ENCODE data around the gene ARHGAP24.
A peak's percentile ranks its signal among the peaks of the same experiment; 100 is the strongest.

Gene ARHGAP24

DNA sequence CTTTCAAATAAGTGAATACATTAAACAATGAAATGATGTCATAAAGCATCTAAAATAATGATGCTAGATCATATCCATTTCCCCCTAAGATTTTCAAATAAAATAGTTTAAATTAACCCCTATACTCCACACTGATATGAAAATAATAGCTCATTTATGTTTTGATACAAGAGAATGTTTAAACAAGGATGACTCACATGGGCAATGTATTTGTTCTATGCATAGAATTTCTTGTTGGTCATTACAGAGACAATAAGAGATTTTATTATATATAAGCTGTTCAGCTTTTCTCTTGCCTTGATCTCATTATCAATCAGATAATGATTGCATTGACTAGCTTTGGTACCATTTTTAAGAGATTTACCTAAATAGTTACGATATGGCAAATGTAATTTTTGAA is 411.7 kb downstream of the ARHGAP24 start:
- Histone ChIP-seq H3K79me2 (ENCODE audit: low read length) (no peaks in the 10 kb centered on the region), H4K20me1 (ENCODE audit: insufficient read depth, low read length) (no peaks in the 10 kb centered on the region), H3K9me2 (replicated peaks; ENCODE audit: insufficient read depth, low read length) (no peaks in the 10 kb centered on the region), H3K4me2 (ENCODE audit: low read depth, low read length) (no peak overlapping the region), H3K4me3 (ENCODE audit: low read length) (no peak overlapping the region), H3F3A (ENCODE audit: insufficient read depth, low read length) (no peaks in the 10 kb centered on the region), H3K9ac (ENCODE audit: low read length) (no peak overlapping the region), H3K9me3 (replicated peaks; ENCODE audit: insufficient read depth, low read length) (no peaks in the 10 kb centered on the region), H2AFZ (ENCODE audit: low read length) (no peak overlapping the region), H3K27me3 (replicated peaks; ENCODE audit: insufficient read depth, low read length) (no peaks in the 10 kb centered on the region), H3K4me1 (ENCODE audit: low read length) (no peaks in the 10 kb centered on the region), H3K27ac (ENCODE audit: low read length) (no peak overlapping the region), H3K36me3 (replicated peaks; ENCODE audit: insufficient read depth, low read length) (no peaks in the 10 kb centered on the region)
- no peak for DNase-seq
- TF ChIP-seq EZH2 (optimal IDR thresholded peaks at IDR 0.05; ENCODE audit: low read depth, low read length) (no peak), EZH2phosphoT487 (IDR thresholded peaks at IDR 0.05; ENCODE audit: low read length) (no peak)
- TF ChIP-seq, protein P1, sequence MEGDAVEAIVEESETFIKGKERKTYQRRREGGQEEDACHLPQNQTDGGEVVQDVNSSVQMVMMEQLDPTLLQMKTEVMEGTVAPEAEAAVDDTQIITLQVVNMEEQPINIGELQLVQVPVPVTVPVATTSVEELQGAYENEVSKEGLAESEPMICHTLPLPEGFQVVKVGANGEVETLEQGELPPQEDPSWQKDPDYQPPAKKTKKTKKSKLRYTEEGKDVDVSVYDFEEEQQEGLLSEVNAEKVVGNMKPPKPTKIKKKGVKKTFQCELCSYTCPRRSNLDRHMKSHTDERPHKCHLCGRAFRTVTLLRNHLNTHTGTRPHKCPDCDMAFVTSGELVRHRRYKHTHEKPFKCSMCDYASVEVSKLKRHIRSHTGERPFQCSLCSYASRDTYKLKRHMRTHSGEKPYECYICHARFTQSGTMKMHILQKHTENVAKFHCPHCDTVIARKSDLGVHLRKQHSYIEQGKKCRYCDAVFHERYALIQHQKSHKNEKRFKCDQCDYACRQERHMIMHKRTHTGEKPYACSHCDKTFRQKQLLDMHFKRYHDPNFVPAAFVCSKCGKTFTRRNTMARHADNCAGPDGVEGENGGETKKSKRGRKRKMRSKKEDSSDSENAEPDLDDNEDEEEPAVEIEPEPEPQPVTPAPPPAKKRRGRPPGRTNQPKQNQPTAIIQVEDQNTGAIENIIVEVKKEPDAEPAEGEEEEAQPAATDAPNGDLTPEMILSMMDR (IDR thresholded peaks at IDR 0.05; ENCODE audit: low read length), result no peak

DNA sequence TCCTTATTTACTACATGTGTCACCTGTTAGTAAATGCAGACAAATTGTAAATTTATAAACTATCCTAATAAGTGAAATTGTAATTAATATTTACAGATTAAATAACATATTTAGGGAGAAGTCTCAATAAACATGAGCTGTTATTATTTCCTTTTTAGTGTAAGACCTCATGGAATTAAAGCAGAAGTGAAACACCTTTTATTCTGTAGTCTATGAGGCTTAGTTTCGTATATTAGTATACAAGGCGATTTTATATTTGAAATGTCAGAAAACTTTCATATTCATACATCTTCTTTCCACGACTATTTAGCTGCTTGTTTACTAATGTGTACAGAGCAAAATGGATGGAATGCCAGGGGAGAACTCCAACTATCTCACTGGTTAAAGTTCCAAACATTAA is 414.4 kb downstream of the ARHGAP24 start:
- Histone ChIP-seq H3K27me3 (replicated peaks; ENCODE audit: insufficient read depth, low read length) (no peaks in the 10 kb centered on the region), H3K9me2 (replicated peaks; ENCODE audit: insufficient read depth, low read length) (no peaks in the 10 kb centered on the region), H3K4me2 (ENCODE audit: low read depth, low read length) (peak overlapping the region; percentile 28; the same call in 1 of the 2 replicates), H3K9me3 (replicated peaks; ENCODE audit: insufficient read depth, low read length) (no peaks in the 10 kb centered on the region), H3K9ac (ENCODE audit: low read length) (no peak overlapping the region), H2AFZ (ENCODE audit: low read length) (no peak overlapping the region), H3F3A (ENCODE audit: insufficient read depth, low read length) (no peaks in the 10 kb centered on the region), H3K79me2 (ENCODE audit: low read length) (no peaks in the 10 kb centered on the region), H4K20me1 (ENCODE audit: insufficient read depth, low read length) (no peaks in the 10 kb centered on the region), H3K4me3 (ENCODE audit: low read length) (no peak overlapping the region), H3K27ac (ENCODE audit: low read length) (no peak overlapping the region), H3K36me3 (replicated peaks; ENCODE audit: insufficient read depth, low read length) (no peaks in the 10 kb centered on the region), H3K4me1 (ENCODE audit: low read length) (no peaks in the 10 kb centered on the region)
- DNase-seq, result no peak
- TF ChIP-seq EZH2 (optimal IDR thresholded peaks at IDR 0.05; ENCODE audit: low read depth, low read length) (no peak), EZH2phosphoT487 (IDR thresholded peaks at IDR 0.05; ENCODE audit: low read length) (no peak)
- TF ChIP-seq, protein P1 (IDR thresholded peaks at IDR 0.05; ENCODE audit: low read length), result no peak

DNA sequence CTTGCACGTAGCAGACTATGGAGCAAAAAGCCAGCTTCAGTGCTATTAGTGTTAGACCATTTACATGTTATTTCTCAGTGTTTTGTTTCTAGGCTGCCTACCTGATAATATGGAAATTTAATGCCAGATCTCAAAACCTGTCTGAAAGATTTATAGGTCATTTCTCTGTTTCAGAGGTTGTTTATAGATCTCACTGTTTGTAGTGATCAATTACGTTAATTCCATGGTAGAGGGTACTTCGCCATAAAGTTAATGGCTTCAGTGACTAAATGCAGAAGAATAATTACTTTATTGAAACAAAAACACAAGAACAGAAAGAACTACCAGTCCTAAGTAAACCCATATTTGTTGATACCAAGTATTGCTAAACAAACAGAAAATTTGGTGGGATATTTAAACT is 420.8 kb downstream of the ARHGAP24 start:
- Histone ChIP-seq H4K20me1 (ENCODE audit: insufficient read depth, low read length) (no peaks in the 10 kb centered on the region), H3K27me3 (replicated peaks; ENCODE audit: insufficient read depth, low read length) (no peaks in the 10 kb centered on the region), H3K4me3 (ENCODE audit: low read length) (no peak overlapping the region), H3K27ac (ENCODE audit: low read length) (no peak overlapping the region), H3K79me2 (ENCODE audit: low read length) (no peaks in the 10 kb centered on the region), H2AFZ (ENCODE audit: low read length) (no peak overlapping the region), H3K9me3 (replicated peaks; ENCODE audit: insufficient read depth, low read length) (no peaks in the 10 kb centered on the region), H3F3A (ENCODE audit: insufficient read depth, low read length) (no peaks in the 10 kb centered on the region), H3K36me3 (replicated peaks; ENCODE audit: insufficient read depth, low read length) (no peaks in the 10 kb centered on the region), H3K9me2 (replicated peaks; ENCODE audit: insufficient read depth, low read length) (no peaks in the 10 kb centered on the region), H3K4me2 (ENCODE audit: low read depth, low read length) (no peak overlapping the region), H3K4me1 (ENCODE audit: low read length) (no peaks in the 10 kb centered on the region), H3K9ac (ENCODE audit: low read length) (no peak overlapping the region)
- no peak for DNase-seq
- TF ChIP-seq EZH2 (optimal IDR thresholded peaks at IDR 0.05; ENCODE audit: low read depth, low read length) (no peak), EZH2phosphoT487 (IDR thresholded peaks at IDR 0.05; ENCODE audit: low read length) (no peak)
- TF ChIP-seq, protein P1 (IDR thresholded peaks at IDR 0.05; ENCODE audit: low read length), result no peak

Data from MM.1S (cell line).